Measurements from ENCODE around the gene PTPA.

- TF ChIP-seq, protein P1, sequence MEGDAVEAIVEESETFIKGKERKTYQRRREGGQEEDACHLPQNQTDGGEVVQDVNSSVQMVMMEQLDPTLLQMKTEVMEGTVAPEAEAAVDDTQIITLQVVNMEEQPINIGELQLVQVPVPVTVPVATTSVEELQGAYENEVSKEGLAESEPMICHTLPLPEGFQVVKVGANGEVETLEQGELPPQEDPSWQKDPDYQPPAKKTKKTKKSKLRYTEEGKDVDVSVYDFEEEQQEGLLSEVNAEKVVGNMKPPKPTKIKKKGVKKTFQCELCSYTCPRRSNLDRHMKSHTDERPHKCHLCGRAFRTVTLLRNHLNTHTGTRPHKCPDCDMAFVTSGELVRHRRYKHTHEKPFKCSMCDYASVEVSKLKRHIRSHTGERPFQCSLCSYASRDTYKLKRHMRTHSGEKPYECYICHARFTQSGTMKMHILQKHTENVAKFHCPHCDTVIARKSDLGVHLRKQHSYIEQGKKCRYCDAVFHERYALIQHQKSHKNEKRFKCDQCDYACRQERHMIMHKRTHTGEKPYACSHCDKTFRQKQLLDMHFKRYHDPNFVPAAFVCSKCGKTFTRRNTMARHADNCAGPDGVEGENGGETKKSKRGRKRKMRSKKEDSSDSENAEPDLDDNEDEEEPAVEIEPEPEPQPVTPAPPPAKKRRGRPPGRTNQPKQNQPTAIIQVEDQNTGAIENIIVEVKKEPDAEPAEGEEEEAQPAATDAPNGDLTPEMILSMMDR (IDR thresholded peaks at IDR 0.05), result no peak
- no peak for TF ChIP-seq POLR2A (IDR thresholded peaks at IDR 0.05)
Measured at GRCh38 chr9:129145841-129146292, 34.7 kb downstream of the PTPA start.
